GM21390 (cell line): Measurements from ENCODE around the gene TMEM26.

Source experiments
- ATAC-seq: cut with Tn5 transposase; IDR thresholded peaks from one replicate; pipeline ENCODE4 v1.9.1; 2021; ENCODE audit not compliant: unreplicated experiment

The TMEM26 gene

DNA sequence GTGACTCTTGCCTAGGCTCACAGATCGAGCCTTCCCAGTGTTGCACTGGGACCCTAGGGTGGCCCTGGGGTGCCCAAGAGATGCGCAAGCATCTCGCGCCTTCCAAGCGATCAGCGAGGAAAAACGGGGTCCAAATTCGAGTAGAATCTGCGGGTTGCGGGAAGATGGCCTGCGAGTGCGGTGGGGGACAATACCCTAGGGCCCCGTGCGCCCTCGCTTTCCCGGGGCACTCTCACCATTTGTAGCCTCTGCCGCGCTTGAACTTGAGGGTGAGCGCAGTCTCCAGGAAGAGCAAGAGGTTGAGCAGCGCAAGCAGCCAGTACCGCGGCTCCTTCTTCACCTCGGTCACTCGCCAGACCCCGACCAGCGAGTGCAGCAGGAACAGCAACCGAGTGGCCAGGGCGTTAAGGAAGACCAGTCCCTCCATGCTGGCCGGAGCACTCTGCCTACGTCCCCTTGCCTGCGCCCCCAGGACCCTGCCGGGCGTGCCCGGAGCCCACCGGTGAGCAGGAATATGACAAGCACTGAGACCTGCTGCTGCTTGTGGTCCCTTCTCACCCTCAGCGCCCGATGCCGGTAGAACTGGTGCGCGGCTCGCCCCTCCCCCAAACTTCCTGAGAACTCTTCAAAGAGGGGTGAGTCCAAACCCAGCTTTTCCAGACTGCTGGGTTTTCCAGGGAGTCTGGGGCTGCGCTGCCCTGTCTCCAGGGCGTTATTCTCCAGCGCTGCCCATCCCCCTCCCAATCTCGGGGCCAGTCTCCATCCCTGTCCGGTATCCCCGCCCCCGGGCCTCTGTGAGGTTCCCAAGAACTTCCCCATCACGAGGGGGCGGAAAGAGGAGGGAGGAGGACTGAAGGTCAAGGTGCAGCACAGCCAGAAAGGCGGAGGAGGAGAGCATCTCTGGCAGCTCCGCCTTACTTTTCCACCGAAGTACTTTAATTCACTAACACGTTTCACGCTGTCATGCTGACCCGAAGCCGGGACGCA is at the start of gene TMEM26:
TMEM26 (minus strand) TSS at position 727 of the 987 bp plus-strand sequence; CDS start at position 427, 300 bp downstream.
- ATAC-seq: no peak

DNA sequence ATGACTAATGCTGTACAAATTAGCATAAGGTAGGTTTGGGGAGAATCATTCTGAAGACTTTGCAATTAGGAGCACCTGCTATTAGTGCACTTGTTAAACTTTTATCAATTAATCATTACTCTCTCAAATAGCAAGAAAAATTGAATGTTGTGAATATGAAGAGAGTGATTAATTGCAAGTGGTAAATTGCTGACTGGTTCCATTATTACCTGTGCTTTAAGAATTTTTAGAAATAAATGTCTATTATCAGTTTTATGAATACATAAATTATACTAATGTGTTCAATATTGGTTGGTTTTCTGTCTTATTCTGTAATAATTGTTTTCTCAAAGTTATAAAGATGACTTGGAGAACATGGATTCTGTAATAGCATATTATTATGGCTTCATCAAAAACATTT is 47.3 kb upstream of the TMEM26 start:
- ATAC-seq: no peak

DNA sequence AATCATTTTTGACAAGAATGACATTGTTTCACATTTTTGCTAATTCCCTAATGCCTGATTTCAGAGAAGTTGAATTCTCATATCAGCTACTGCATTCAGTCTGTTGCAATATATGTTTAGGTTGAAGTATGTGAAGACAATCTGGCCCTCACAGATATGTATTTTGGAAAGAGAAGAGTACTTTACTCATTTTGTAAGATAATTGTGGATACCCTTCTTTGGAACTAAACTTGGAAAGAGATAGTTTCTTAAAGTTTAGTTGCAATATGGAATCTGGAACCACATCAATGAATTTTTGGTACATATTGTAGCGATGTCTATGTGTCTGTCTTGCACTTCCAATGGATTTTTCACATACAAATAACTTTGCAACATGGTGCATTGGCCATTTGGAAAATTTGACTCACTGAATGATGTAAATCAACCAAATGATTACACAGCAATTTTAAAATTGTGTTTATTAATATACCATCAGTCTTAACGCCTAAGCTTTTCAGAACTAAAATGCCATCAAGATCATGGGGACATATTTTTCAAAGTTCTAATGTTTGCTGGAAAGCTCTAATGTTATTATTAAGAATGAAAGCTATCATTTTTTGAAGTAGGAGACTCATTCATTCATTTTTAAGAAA is 39.3 kb upstream of the TMEM26 start:
- no peak for ATAC-seq

DNA sequence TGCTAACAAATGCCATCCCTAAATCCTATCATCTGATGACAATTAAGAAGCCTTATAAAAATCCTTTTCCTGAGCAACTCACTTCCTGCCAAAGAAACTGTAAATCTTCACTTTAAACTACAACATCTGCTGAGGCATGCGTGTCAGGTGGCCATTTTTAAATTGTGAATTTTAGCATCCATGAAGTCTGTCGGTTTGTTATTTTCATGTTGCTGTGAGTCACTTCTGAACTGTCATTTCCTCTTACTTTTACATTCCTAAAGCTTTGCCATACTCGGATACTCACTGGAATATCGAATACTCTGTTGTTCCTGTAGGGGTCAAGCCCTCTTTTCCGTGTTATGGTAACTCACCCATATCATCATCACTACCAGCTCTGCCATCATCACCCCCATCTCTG is 34.3 kb upstream of the TMEM26 start:
- ATAC-seq: no peak

DNA sequence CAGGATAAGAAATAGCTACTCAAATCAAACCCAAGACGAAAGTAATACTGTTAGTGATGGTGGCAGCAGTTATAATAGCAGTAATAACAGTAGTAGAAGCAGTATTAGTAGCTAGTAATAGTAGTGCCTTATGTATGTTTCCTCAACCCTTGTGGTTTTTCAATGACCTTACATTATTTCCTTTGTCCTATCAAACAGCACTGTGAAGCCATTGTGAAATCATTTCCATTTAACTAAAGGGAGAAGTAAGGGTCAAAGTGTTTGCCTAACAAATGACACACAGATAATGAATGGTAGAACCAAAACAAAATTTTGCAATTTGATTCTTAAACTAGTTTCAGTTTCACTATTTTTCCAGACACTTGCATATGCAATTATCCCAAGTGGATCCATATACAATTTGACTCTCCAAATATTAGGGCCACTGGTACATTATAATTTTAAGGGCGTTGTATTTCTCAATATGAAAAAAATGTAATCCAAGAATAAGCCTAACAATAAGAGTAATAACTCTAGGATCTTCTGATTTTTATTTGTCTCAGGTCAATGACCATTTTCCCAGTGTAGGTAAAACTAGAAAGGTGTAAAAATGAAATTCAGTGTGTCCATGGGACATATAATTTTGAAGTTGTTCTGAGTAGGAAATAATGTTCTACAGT is 33.7 kb upstream of the TMEM26 start:
- ATAC-seq: no peak

DNA sequence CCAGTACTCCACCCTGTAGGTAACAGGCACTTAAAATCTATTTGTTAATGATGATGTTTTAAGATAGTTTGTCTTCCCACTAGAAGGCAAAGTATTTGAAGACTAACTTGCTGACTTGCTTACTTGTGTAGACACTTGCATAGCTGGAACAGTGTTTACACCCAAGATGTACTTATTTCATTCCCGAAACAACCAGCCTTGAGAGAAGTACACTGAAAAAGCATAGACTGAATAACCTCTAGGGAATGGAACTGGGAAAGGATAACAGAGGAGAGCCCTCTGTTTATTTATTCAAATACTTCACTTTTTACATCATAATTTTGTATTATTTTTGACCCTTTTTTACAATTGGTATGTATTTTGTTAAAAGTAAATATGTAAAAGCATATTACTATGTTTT is 33.1 kb upstream of the TMEM26 start:
- ATAC-seq: no peak

DNA sequence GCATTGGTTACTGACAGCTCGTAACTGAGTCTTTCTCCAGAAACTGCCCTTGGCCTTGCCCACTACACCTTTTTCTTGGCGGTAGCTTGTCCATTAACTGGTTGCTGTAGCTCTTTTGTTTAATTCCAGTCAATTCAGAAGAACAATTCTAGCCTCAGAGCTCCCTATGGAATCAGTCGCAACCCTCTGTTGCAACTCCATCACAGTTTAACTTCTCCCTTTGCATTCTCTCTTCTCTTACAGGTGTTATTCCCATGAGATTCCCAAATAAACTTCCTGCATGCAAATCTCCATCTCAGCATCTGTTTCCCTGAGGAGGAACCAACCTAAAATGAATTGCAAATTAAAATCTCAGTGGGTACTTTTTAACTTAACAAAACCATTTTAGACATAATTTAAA is 28.4 kb upstream of the TMEM26 start:
- ATAC-seq: no peak

DNA sequence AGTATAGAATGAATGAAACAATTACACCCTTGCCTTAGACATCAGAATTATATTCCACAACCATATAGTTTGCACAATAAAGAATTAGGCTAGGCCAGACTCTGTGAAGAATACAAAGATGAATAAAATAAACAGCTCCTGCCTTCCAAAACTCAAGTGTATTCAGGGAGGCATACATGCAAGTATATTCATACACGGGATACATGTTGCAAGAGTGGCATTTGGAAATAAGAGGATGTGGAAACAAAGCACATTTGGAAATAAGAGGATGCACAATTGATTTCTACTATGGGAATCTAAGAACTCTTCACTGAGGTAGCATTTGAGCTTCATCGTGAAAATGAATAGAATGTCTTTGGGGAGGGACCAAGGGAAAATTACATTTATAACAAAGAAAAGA is 27.0 kb upstream of the TMEM26 start:
- ATAC-seq: no peak

DNA sequence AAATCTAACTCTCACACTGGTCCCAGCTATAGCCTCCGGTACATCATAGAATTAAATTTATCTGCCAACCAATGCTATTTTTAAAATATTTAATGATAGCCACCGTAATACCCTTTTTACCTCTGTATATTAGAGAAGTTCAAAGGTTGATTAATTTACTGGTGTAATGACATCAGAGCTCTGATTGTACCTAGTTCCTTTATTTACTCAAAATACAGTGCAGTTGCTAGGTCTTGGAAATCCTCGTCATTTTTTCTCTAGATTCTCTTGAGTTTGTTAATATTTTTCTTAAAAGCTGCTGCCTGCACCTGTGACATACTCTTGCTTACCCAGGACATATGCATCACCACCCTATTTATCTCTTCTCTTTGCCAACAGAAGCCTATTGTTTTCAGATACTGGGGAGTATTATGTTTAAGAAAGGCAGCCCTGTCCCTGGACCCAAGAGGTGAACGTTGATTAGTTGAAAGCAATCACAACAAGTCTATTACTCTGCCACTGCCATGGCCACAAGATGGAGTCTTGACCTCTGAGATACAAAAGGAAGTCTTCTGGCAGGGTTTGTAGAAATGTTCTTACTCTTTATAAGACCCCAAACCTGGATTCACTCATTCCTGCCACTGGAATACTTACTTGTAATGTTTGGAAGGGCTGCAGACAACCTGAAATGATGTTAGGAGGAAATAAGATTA is 25.6 kb upstream of the TMEM26 start:
- no peak for ATAC-seq

DNA sequence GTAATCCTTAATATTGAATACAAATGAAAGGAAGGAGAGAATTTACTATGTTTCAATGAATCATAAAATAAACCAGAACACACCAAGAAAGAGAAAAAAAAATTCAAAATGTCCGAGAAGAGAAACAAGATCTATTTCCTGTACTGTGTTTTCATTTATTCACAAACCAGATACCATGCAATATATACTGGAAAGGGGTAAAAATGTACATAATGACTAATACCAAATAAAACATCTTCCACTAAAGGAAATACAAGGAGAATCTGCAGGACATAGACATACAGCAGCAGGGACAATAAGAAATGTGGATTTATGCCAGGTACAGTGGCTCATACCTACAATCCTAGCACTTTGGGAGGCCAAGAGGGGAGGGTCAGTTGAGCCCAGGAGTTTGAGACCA is 24.3 kb upstream of the TMEM26 start:
- ATAC-seq: no peak

DNA sequence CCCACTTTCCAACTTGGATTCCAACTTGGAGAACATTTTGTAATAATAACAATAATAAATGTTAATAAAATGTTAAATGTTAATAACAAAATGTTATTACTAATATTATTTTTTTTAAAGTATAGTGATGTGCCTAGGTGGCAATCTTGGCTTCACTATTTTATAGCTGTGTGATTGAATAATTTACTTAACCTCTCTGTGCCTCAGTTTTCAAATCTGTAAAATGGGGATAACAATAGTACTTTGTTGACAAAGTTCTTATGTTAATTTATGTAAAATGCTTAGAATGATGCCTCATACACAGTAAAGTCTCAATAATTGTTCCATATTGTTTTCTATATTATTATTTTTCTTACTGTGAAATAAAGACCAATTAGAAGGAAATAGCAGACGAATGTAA is 23.3 kb upstream of the TMEM26 start:
- no peak for ATAC-seq

DNA sequence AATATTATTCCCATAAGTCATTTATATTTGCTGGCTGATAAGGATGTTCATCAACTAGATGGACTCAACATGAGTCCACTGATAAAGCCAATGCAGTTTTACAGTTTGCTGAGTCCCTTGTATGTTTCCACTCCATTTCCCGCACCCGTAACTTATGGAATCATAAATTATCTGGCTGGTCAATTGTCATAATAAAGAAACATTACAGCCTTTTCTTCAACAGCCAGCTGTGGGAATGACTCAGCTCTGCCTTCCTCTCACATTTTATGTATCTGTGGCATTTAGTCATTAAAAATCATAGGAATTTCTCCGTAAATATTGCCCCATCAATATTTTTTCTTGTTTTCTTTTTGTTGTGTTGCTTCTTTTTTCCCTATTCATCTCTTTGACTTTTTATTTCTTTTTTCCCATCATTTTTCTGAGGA is 22.3 kb upstream of the TMEM26 start:
- no peak for ATAC-seq

DNA sequence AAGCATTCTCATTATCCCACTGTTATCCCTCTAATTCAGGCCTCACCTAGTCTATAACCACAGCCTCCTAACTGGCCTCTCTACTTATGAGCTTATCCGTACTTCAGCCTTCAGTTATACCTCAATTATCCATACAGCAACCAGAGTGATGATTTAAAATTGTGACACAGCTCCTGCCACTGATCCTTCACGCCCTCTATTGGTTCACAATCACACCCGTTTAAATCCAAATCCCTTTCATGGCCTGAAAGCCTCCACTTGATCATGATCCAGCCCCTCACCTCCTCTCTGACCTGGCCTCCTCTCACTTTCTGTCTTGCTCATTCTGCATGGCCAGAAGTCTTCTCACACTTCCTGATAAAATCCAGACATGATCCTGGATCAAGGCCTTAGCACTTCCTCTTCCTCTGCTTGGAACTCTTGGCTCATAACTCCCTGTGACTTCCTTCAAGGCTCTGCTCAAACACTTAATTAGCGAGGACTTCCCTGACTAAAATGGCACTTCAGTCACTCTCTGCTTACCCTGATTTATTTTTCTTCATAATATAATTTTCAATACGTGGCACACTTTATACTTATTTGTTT is 19.0 kb upstream of the TMEM26 start:
- ATAC-seq: no peak

DNA sequence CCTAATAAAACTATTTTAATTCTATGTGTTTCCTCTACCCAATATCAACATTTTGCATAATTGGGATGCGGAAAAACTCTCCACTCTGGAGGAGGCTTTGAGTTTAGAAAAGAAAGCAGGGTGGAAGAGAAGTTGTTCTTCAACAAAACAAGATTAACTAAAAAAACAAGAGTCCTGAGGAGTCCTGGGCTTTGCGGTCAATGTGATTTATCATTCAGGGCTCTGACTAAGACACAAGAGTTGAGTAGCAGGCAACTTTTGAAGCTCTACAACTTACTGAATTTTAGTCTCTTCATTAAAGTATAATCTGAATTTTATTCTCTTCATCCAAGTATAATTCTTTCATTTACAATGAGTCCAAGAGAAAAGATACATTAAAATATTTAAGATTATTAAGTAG is 18.3 kb upstream of the TMEM26 start:
- ATAC-seq: no peak

DNA sequence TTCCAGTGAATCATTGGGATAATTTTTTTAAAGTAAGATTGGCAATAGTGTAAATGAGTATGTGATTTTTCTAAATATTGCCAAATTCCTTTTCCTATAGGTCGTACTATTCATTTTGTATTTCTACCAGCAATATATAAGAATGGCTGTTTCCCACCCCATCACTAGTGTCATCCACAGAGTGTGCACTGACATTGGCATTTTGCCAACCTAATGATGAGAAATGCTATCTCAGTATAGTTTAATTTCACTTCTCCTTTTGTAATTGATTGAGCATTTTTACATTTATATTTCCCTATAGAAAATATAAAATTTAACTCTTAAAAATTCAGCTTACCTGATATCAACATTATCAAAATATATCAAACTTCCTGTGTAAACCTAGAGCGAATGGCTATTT is 17.6 kb upstream of the TMEM26 start:
- no peak for ATAC-seq

DNA sequence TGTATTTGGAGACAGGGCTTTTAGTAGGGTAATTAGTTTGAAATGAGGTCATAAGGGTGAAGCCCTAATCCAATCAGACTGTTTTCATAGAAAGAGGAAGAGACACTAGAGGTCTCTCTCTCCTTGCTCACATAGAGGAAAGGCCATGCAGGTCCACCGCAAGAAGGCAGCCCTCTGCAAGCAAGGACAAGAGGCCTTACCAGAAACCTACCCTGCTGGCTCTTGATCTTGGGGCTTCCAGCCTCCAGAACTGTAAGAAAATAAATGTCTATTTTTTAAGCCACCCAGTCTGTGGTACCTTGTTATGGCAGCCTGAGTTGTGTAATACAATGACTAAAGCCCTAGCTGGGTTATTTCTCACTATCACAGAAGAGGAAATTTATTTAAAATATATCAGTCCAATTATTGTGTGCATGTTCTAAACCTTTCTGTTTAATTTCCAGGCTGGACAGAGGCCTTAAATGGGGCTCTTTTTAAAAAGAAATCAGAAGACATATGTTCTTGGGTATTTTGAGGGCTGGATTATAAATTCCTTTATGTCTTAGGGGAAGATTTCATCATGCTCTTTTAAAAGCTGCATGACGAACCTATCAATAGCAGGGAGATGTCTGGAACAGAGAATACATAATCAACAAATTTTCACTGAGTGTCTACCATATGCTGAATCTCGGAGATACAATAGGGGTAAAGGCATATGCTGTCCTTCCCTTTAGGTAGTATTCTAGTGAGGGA is 12.9 kb upstream of the TMEM26 start:
- no peak for ATAC-seq

DNA sequence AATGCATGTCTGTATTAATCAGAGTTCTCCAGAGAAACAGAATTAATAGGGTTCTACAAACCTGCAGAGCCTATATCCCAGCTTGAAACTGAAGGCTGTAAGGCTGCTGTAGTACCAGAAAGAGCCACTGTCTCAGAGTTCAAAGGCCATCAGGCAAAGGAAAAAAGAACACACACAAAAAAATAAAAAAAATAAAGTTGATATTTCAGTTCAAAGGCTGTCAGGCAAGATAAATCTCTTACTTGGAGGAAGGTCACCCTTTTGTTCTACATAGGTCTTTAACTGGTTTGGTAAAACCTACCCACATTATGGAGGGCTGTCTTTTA is 12.0 kb upstream of the TMEM26 start:
- no peak for ATAC-seq

DNA sequence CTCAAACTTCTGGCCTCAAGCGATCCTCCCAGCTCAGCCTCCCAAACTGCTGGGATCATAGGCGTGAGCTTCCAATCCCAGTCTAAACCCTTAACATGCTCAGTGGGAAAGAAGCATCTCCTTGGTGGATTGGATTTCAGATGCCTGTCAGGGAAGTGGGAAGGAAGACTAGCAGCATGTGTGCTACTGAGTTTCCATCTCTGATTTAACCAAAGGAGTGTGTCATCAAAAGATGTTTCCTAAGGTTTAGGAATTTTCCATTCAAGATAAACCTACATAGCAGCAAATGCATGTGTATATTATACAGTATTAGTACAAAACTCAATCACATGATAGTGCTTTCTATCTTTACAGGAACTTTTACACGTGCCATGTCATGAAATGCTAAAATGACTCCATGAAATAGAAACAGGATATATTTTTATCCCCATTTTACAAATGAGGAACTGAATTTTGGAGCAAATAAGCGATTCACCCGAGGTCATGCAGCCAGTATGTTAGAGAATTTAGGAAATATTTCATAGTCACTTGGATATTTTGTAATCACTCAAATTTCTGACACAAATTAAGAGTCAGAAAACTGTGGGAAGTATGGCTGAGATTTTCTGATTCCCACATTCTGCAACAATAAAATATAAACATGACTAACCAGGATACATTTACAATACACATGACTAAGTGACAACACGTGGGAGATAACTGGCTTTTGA is 11.4 kb upstream of the TMEM26 start:
- no peak for ATAC-seq

DNA sequence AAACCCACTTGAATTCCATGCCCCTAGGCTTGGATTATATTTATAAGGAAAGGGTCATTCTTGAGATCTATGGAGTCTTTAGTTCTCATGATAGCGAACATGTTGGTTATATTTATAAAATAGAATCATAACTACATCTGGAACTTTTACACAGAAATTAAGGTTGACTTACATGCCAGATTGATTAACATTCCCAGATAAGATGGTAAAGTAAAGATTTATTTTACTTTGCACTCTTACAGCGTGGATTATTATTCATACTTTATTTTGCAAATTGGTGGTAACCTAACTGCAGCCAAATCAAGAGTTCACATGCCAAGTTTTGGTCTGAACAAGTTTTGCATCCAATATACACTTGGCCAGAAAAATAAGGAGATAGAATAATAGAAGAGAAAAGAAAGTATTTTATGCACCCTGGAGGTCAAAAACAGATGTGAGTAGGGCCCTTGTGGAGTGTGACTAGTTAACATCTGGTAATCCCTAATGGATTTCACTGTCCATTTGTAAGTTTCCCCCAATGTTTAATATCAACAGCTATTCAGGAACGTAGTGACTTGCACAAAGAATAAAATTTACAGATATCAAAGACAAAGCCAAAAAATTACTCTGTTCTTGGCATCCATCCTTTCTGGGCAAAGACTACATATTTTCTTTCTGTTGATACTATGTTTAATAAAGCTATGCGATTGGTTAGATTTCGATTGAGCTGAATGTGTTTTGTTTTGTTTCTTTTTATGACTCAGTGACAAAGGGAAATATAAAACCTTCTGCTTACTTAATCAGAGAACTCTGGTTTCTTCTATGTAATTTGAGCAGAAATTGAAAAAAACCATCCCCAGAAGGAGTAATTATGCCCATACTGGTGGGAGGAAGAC is 10.1 kb upstream of the TMEM26 start:
- no peak for ATAC-seq
